Measurements from ENCODE around the gene KMT5B.

The KMT5B gene

DNA sequence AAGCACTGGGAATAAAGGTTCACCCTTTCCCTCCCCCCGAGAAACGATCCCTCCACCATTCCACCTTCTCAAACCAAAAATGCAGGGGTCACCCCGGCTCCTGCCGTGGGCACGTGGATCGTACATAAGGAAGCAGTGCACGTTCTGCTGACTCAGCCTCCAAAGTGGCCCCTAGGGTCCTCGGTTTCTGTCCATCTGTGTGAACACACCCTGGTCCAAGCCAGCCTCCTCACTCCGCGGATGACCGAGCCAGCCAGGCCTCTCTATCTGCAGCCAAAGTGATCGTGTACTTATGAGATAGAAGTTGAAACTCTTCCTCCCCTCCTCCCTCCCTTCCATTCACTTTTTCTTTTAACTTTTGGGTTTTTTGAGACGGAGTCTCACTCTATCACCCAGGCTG lies 42.4 kb upstream of the KMT5B start:
- H3K4me1 ChIP-seq (ENCODE audit: control insufficient read depth, insufficient read depth, low read length), result no peaks in the 10 kb centered on the region
- CTCF ChIA-PET, result interaction anchor here (6.3 kb wide), 1 partner anchor 43 kb away, joined by 122 read pairs; no protein-coding TSS in a partner anchor
- no peak overlapping the region for H3K4me3 ChIP-seq (ENCODE audit: low read depth, low read length)

DNA sequence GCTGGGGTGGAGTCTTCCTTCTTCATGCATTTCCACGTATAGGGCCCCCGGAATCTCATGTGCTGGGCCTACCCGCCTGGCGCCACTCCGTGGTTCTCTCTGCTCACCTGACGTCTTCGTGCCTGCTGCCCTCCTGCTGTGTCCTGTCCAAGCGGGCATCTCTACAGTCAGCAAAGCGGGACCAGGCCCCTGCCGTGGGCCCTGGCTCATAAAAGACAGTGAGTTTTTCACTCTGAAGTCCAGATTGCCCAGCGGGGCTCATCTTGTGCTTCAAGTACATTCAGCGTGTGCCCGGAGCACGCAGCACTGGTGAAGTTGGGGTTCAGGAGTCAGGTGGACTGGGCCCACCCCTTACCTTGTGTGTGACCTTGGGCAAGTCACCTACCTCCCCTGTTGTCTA lies 41.3 kb upstream of the KMT5B start:
- Histone ChIP-seq H3K4me3 (ENCODE audit: low read depth, low read length) (no peak overlapping the region), H3K4me1 (ENCODE audit: control insufficient read depth, insufficient read depth, low read length) (no peaks in the 10 kb centered on the region), H3K27ac (ENCODE audit: extremely low read depth, low read depth, low read length) (no peak overlapping the region), H3K9me3 (ENCODE audit: control insufficient read depth, insufficient read depth, low read depth, low read length) (no peaks in the 10 kb centered on the region), H3K36me3 (ENCODE audit: control insufficient read depth in 2 of 2, insufficient read depth in 1 of 2, low read length in 2 of 2) (no peaks in the 10 kb centered on the region)
- POLR2A ChIA-PET, result no interaction called here
- CTCF ChIA-PET, result interaction anchor here (1.9 kb wide), 1 partner anchor 43 kb away, joined by 7 read pairs; no protein-coding TSS in a partner anchor
- TF ChIP-seq ZNF561 (tag by site-specific recombination; IDR thresholded peaks at IDR 0.05; ENCODE audit: borderline replicate concordance), result no peak
- TF ChIP-seq SCRT1 (tag by site-specific recombination; IDR thresholded peaks at IDR 0.05; ENCODE audit: borderline replicate concordance), result no peak
- TF ChIP-seq KLF16 (tag by site-specific recombination; IDR thresholded peaks at IDR 0.05), result no peak
- TF ChIP-seq ZFP41 (tag by site-specific recombination; IDR thresholded peaks at IDR 0.05; ENCODE audit: borderline replicate concordance), result no peak
- TF ChIP-seq KLF8 (tag by site-specific recombination; IDR thresholded peaks at IDR 0.05), result no peak
- TF ChIP-seq, protein P1, sequence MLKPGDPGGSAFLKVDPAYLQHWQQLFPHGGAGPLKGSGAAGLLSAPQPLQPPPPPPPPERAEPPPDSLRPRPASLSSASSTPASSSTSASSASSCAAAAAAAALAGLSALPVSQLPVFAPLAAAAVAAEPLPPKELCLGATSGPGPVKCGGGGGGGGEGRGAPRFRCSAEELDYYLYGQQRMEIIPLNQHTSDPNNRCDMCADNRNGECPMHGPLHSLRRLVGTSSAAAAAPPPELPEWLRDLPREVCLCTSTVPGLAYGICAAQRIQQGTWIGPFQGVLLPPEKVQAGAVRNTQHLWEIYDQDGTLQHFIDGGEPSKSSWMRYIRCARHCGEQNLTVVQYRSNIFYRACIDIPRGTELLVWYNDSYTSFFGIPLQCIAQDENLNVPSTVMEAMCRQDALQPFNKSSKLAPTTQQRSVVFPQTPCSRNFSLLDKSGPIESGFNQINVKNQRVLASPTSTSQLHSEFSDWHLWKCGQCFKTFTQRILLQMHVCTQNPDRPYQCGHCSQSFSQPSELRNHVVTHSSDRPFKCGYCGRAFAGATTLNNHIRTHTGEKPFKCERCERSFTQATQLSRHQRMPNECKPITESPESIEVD (tag by site-specific recombination; IDR thresholded peaks at IDR 0.05), result no peak
- TF ChIP-seq, protein P2, sequence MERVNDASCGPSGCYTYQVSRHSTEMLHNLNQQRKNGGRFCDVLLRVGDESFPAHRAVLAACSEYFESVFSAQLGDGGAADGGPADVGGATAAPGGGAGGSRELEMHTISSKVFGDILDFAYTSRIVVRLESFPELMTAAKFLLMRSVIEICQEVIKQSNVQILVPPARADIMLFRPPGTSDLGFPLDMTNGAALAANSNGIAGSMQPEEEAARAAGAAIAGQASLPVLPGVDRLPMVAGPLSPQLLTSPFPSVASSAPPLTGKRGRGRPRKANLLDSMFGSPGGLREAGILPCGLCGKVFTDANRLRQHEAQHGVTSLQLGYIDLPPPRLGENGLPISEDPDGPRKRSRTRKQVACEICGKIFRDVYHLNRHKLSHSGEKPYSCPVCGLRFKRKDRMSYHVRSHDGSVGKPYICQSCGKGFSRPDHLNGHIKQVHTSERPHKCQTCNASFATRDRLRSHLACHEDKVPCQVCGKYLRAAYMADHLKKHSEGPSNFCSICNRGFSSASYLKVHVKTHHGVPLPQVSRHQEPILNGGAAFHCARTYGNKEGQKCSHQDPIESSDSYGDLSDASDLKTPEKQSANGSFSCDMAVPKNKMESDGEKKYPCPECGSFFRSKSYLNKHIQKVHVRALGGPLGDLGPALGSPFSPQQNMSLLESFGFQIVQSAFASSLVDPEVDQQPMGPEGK (tag by site-specific recombination; IDR thresholded peaks at IDR 0.05), result no peak
- no peak for TF ChIP-seq ZNF621 (tag by site-specific recombination; IDR thresholded peaks at IDR 0.05)

More for the DNA sequence above, 42.4 kb upstream of the KMT5B start:
- TF ChIP-seq ZNF785 (tag by site-specific recombination; IDR thresholded peaks at IDR 0.05) (no peak), EGR2 (tag by site-specific recombination; IDR thresholded peaks at IDR 0.05; ENCODE audit: low read depth) (no peak), ZFP69B (tag by site-specific recombination; IDR thresholded peaks at IDR 0.05) (no peak), ZIC2 (tag by site-specific recombination; IDR thresholded peaks at IDR 0.05) (no peak), ZNF670 (tag by site-specific recombination; IDR thresholded peaks at IDR 0.05; ENCODE audit: low read depth) (no peak), SP2 (tag by site-specific recombination; IDR thresholded peaks at IDR 0.05) (no peak), ZNF48 (tag by site-specific recombination; IDR thresholded peaks at IDR 0.05) (no peak), ZBTB20 (tag by site-specific recombination; IDR thresholded peaks at IDR 0.05) (no peak), ZNF530 (tag by site-specific recombination; IDR thresholded peaks at IDR 0.05; ENCODE audit: low read depth) (no peak), ZNF76 (tag by site-specific recombination; IDR thresholded peaks at IDR 0.05; ENCODE audit: borderline replicate concordance, low read depth) (no peak), ZNF37A (tag by site-specific recombination; IDR thresholded peaks at IDR 0.05) (no peak), ZNF155 (tag by site-specific recombination; IDR thresholded peaks at IDR 0.05) (no peak)
- TF ChIP-seq, protein P3, sequence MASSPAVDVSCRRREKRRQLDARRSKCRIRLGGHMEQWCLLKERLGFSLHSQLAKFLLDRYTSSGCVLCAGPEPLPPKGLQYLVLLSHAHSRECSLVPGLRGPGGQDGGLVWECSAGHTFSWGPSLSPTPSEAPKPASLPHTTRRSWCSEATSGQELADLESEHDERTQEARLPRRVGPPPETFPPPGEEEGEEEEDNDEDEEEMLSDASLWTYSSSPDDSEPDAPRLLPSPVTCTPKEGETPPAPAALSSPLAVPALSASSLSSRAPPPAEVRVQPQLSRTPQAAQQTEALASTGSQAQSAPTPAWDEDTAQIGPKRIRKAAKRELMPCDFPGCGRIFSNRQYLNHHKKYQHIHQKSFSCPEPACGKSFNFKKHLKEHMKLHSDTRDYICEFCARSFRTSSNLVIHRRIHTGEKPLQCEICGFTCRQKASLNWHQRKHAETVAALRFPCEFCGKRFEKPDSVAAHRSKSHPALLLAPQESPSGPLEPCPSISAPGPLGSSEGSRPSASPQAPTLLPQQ (tag by site-specific recombination; IDR thresholded peaks at IDR 0.05), result no peak
- TF ChIP-seq, protein P4, sequence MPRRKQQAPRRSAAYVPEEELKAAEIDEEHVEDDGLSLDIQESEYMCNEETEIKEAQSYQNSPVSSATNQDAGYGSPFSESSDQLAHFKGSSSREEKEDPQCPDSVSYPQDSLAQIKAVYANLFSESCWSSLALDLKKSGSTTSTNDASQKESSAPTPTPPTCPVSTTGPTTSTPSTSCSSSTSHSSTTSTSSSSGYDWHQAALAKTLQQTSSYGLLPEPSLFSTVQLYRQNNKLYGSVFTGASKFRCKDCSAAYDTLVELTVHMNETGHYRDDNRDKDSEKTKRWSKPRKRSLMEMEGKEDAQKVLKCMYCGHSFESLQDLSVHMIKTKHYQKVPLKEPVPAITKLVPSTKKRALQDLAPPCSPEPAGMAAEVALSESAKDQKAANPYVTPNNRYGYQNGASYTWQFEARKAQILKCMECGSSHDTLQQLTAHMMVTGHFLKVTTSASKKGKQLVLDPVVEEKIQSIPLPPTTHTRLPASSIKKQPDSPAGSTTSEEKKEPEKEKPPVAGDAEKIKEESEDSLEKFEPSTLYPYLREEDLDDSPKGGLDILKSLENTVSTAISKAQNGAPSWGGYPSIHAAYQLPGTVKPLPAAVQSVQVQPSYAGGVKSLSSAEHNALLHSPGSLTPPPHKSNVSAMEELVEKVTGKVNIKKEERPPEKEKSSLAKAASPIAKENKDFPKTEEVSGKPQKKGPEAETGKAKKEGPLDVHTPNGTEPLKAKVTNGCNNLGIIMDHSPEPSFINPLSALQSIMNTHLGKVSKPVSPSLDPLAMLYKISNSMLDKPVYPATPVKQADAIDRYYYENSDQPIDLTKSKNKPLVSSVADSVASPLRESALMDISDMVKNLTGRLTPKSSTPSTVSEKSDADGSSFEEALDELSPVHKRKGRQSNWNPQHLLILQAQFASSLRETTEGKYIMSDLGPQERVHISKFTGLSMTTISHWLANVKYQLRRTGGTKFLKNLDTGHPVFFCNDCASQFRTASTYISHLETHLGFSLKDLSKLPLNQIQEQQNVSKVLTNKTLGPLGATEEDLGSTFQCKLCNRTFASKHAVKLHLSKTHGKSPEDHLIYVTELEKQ (tag by site-specific recombination; IDR thresholded peaks at IDR 0.05; ENCODE audit: borderline replicate concordance), result no peak
- TF ChIP-seq, protein P5, sequence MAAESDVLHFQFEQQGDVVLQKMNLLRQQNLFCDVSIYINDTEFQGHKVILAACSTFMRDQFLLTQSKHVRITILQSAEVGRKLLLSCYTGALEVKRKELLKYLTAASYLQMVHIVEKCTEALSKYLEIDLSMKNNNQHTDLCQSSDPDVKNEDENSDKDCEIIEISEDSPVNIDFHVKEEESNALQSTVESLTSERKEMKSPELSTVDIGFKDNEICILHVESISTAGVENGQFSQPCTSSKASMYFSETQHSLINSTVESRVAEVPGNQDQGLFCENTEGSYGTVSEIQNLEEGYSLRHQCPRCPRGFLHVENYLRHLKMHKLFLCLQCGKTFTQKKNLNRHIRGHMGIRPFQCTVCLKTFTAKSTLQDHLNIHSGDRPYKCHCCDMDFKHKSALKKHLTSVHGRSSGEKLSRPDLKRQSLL (tag by site-specific recombination; IDR thresholded peaks at IDR 0.05), result no peak
- TF ChIP-seq, protein P6, sequence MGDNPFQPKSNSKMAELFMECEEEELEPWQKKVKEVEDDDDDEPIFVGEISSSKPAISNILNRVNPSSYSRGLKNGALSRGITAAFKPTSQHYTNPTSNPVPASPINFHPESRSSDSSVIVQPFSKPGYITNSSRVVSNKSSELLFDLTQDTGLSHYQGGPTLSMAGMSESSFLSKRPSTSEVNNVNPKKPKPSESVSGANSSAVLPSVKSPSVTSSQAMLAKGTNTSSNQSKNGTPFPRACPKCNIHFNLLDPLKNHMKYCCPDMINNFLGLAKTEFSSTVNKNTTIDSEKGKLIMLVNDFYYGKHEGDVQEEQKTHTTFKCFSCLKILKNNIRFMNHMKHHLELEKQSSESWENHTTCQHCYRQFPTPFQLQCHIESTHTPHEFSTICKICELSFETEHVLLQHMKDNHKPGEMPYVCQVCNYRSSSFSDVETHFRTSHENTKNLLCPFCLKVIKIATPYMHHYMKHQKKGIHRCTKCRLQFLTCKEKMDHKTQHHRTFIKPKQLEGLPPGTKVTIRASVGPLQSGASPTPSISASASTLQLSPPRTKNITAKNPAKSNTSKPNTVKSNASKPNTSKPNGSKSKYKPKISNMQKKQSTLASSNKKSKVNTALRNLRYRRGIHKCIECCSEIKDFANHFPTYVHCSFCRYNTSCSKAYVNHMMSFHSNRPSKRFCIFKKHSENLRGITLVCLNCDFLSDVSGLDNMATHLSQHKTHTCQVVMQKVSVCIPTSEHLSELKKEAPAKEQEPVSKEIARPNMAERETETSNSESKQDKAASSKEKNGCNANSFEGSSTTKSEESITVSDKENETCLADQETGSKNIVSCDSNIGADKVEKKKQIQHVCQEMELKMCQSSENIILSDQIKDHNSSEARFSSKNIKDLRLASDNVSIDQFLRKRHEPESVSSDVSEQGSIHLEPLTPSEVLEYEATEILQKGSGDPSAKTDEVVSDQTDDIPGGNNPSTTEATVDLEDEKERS (tag by site-specific recombination; IDR thresholded peaks at IDR 0.05), result no peak
- POLR2A ChIA-PET, result no interaction called here
- no peak overlapping the region for H3K27ac ChIP-seq (ENCODE audit: extremely low read depth, low read depth, low read length)
- peaks cover 0 to 4% of the 10 kb centered on the region in 2 experiments; a peak in 1 of 3 replicates for H3K36me3 ChIP-seq (ENCODE audit: control insufficient read depth in 2 of 2, insufficient read depth in 1 of 2, low read length in 2 of 2)
- H3K9me3 ChIP-seq (ENCODE audit: control insufficient read depth, insufficient read depth, low read depth, low read length), result no peaks in the 10 kb centered on the region

Data from HEK293 (cell line).